ENCODE data around the gene EPS8L1. TPM values are rescaled to one million over a fixed set of nuclear protein-coding genes. Genes with fewer than 3 reads are reported as not detected.
A peak's percentile ranks its signal among the peaks of the same experiment; 100 is the strongest.

EPS8L1 gene
- total and polyA plus RNA-seq, 8 donors, result 10.2 to 279 (median 17.5) TPM

- intact Hi-C loops (cut with DNase I), result no loop called here
- no peak for ATAC-seq
Measured at GRCh38 chr19:55090564-55090963, 14.9 kb downstream of the EPS8L1 start.

GRCh38 chr19:55091126-55091910 lies 15.6 kb downstream of the EPS8L1 start:
- no peak for TF ChIP-seq CTCF (IDR thresholded peaks at IDR 0.05)
- intact Hi-C loops (cut with DNase I), result no loop called here
- Histone ChIP-seq H3K4me3 (no peak overlapping the region), H3K4me1 (no peaks in the 10 kb centered on the region), H3K9me3 (no peaks in the 10 kb centered on the region), H3K27ac (no peak overlapping the region), H3K36me3 (peaks cover 0 to 17% (median 6%) of the 10 kb centered on the region in 3 donors), H3K27me3 (no peaks in the 10 kb centered on the region)
- FAIRE-seq, result no peak
- 86 to 87% methylated on average over 32 of the region's 32 CpGs for WGBS, 2 donors
- DNase-seq, result peak in 2 of 6 donors; percentile 13 to 58
- no peak for ATAC-seq

More at GRCh38 chr19:55090564-55090963, 14.9 kb downstream of the EPS8L1 start:
- no peak for TF ChIP-seq CTCF (IDR thresholded peaks at IDR 0.05)
- Histone ChIP-seq H3K4me3 (no peak overlapping the region), H3K36me3 (peaks cover 0 to 17% (median 6%) of the 10 kb centered on the region in 3 donors), H3K27ac (no peak overlapping the region), H3K9me3 (no peaks in the 10 kb centered on the region), H3K27me3 (no peaks in the 10 kb centered on the region), H3K4me1 (no peaks in the 10 kb centered on the region)
- no peak for FAIRE-seq
- 89 to 97% methylated on average over 13 of the region's 13 CpGs for WGBS, 2 donors
- peak in 3 of 6 donors; percentile 14 to 58 (median 55) for DNase-seq

- DNase-seq (peak in 3 of 6 donors; percentile 18 to 80 (median 61)), FAIRE-seq (no peak), ATAC-seq (no peak)
- 90 to 93% methylated on average over 27 of the region's 27 CpGs for WGBS, 2 donors
- Histone ChIP-seq H3K27me3 (no peaks in the 10 kb centered on the region), H3K9me3 (no peaks in the 10 kb centered on the region), H3K36me3 (peaks cover 0 to 17% (median 6%) of the 10 kb centered on the region in 3 donors), H3K27ac (no peak overlapping the region), H3K4me1 (no peaks in the 10 kb centered on the region), H3K4me3 (no peak overlapping the region)
- TF ChIP-seq CTCF (IDR thresholded peaks at IDR 0.05), result no peak
- intact Hi-C loops (cut with DNase I), result no loop called here
Measured at GRCh38 chr19:55091955-55092354, 16.3 kb downstream of the EPS8L1 start.

- no peak overlapping the region for H3K4me3 ChIP-seq
- no peaks in the 10 kb centered on the region for H3K9me3 ChIP-seq
- H3K36me3 ChIP-seq, result peaks cover 0 to 17% (median 6%) of the 10 kb centered on the region in 3 donors
- TF ChIP-seq CTCF (IDR thresholded peaks at IDR 0.05), result no peak
- WGBS, 2 donors, result 93 to 94% methylated on average over 32 to 49 of the region's 49 CpGs
- H3K4me1 ChIP-seq, result no peaks in the 10 kb centered on the region
- intact Hi-C loops (cut with DNase I), result no loop called here
- no peak for FAIRE-seq
- no peak overlapping the region for H3K27ac ChIP-seq
- H3K27me3 ChIP-seq, result no peaks in the 10 kb centered on the region
- ATAC-seq, result no peak
- DNase-seq, result peak in 2 of 6 donors; percentile 12 to 68
Measured at GRCh38 chr19:55092423-55093318, 17.0 kb downstream of the EPS8L1 start.
